Measurements from ENCODE around the gene SFT2D1.
A peak's percentile ranks its signal among the peaks of the same experiment; 100 is the strongest.

Gene SFT2D1

GRCh38 chr6:166318649-166319600 is 23.4 kb downstream of the SFT2D1 start:
- TF ChIP-seq, protein P1, sequence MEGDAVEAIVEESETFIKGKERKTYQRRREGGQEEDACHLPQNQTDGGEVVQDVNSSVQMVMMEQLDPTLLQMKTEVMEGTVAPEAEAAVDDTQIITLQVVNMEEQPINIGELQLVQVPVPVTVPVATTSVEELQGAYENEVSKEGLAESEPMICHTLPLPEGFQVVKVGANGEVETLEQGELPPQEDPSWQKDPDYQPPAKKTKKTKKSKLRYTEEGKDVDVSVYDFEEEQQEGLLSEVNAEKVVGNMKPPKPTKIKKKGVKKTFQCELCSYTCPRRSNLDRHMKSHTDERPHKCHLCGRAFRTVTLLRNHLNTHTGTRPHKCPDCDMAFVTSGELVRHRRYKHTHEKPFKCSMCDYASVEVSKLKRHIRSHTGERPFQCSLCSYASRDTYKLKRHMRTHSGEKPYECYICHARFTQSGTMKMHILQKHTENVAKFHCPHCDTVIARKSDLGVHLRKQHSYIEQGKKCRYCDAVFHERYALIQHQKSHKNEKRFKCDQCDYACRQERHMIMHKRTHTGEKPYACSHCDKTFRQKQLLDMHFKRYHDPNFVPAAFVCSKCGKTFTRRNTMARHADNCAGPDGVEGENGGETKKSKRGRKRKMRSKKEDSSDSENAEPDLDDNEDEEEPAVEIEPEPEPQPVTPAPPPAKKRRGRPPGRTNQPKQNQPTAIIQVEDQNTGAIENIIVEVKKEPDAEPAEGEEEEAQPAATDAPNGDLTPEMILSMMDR (IDR thresholded peaks at IDR 0.05; ENCODE audit: poor library complexity, severe bottlenecking) = no peak
- DNase-seq (ENCODE audit: low spot score) (no peak), ATAC-seq (ENCODE audit: low read depth) (peak; percentile 40; the same call in 2 of the 3 replicates)
- Histone ChIP-seq H3K4me3 (ENCODE audit: severe bottlenecking) (no peak overlapping the region), H3K4me1 (ENCODE audit: insufficient read depth, poor library complexity, severe bottlenecking) (no peaks in the 10 kb centered on the region), H3K9me3 (ENCODE audit: severe bottlenecking) (no peaks in the 10 kb centered on the region), H3K27ac (ENCODE audit: poor library complexity, severe bottlenecking) (no peak overlapping the region), H3K27me3 (ENCODE audit: insufficient read depth, poor library complexity, severe bottlenecking) (no peaks in the 10 kb centered on the region), H3K36me3 (ENCODE audit: low read depth) (peaks cover 34% of the 10 kb centered on the region)

DNA sequence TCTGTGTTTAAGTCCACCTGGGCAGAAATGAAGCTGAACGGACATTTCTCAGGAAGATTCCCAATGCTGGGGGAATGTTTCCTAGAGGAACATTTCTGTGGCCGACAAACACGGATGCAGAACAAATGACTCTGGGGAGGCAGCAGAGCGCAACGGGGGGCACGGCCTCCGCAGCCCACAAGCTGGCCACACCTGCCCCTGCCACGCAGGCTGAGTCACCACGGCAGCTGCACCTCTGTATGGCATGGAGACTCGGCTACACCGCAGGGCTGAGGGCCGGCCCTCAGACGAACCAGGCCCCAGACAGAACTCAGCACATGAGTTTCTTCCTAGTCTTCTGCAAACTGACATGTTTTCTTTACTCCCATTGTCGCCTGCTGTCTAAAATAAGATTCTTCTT is 24.1 kb downstream of the SFT2D1 start:
- ATAC-seq (ENCODE audit: low read depth) = peak; percentile 36; the same call in 1 of the 3 replicates
- no peaks in the 10 kb centered on the region for H3K4me1 ChIP-seq (ENCODE audit: insufficient read depth, poor library complexity, severe bottlenecking)

GRCh38 chr6:166317261-166318212 is 24.8 kb downstream of the SFT2D1 start:
- ATAC-seq (ENCODE audit: low read depth) (peak; percentile 44; the same call in 1 of the 3 replicates), DNase-seq (ENCODE audit: low spot score) (no peak)
- no peak overlapping the region for H3K27ac ChIP-seq (ENCODE audit: poor library complexity, severe bottlenecking)
- peaks cover 20% of the 10 kb centered on the region for H3K36me3 ChIP-seq (ENCODE audit: low read depth)
- no peaks in the 10 kb centered on the region for H3K4me1 ChIP-seq (ENCODE audit: insufficient read depth, poor library complexity, severe bottlenecking)
- H3K4me3 ChIP-seq (ENCODE audit: severe bottlenecking) = no peak overlapping the region
- TF ChIP-seq, protein P1 (IDR thresholded peaks at IDR 0.05; ENCODE audit: poor library complexity, severe bottlenecking) = no peak
- H3K27me3 ChIP-seq (ENCODE audit: insufficient read depth, poor library complexity, severe bottlenecking) = no peaks in the 10 kb centered on the region
- no peaks in the 10 kb centered on the region for H3K9me3 ChIP-seq (ENCODE audit: severe bottlenecking)

More for the DNA sequence above, 24.1 kb downstream of the SFT2D1 start:
- Histone ChIP-seq H3K27me3 (ENCODE audit: insufficient read depth, poor library complexity, severe bottlenecking) (no peaks in the 10 kb centered on the region), H3K4me3 (ENCODE audit: severe bottlenecking) (no peak overlapping the region), H3K9me3 (ENCODE audit: severe bottlenecking) (no peaks in the 10 kb centered on the region), H3K27ac (ENCODE audit: poor library complexity, severe bottlenecking) (no peak overlapping the region), H3K36me3 (ENCODE audit: low read depth) (peaks cover 27% of the 10 kb centered on the region)
- no peak for DNase-seq (ENCODE audit: low spot score)
- TF ChIP-seq, protein P1 (IDR thresholded peaks at IDR 0.05; ENCODE audit: poor library complexity, severe bottlenecking) = no peak

DNA sequence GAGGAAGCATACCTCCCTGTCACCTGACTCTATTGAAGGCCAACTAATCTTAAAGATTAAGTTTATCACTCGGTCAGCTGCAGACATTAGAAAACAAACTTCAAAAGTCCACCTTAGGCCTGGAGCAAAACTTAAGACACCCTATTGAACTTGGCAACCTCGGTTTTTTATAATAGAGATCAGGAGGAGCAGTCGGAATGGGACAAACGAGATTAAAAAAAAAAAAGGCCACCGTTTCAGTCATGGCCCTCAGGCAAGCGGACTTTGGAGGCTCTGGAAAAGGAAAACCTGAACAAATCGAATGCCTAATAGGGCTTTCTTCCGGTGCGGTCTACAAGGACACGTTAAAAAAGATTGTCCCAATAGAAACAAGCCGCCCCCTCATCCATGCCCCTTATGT is 26.9 kb downstream of the SFT2D1 start:
- H3K4me3 ChIP-seq (ENCODE audit: severe bottlenecking) = no peak overlapping the region
- H3K36me3 ChIP-seq (ENCODE audit: low read depth) = peaks cover 8% of the 10 kb centered on the region
- no peak overlapping the region for H3K27ac ChIP-seq (ENCODE audit: poor library complexity, severe bottlenecking)
- TF ChIP-seq, protein P1 (IDR thresholded peaks at IDR 0.05; ENCODE audit: poor library complexity, severe bottlenecking) = no peak
- no peaks in the 10 kb centered on the region for H3K4me1 ChIP-seq (ENCODE audit: insufficient read depth, poor library complexity, severe bottlenecking)
- DNase-seq (ENCODE audit: low spot score) = no peak
- no peaks in the 10 kb centered on the region for H3K27me3 ChIP-seq (ENCODE audit: insufficient read depth, poor library complexity, severe bottlenecking)
- H3K9me3 ChIP-seq (ENCODE audit: severe bottlenecking) = no peaks in the 10 kb centered on the region
- ATAC-seq (ENCODE audit: low read depth) = no peak

Measured in RWPE2 (cell line).